ENCODE data around the gene SLC17A2. TPM values are rescaled to one million over a fixed set of nuclear protein-coding genes. Genes with fewer than 3 reads are reported as not detected.

SLC17A2 gene
- total and polyA plus RNA-seq, 2 of the 4 experiments (the other 2 are of a cell fraction) = not detected

GRCh38 chr6:25973923-25974555 lies 43.5 kb upstream of the SLC17A2 start:
- Histone ChIP-seq H4K5ac (ENCODE audit: low read depth, low read length) (no peak overlapping the region), H3K9me3 (ENCODE audit: control insufficient read depth, insufficient read depth, low read length) (no peaks in the 10 kb centered on the region), H3K18ac (ENCODE audit: low read depth, low read length) (no peak overlapping the region), H2BK5ac (ENCODE audit: low read depth, low read length, poor library complexity, severe bottlenecking) (no peak overlapping the region), H2AK5ac (ENCODE audit: low read depth, low read length) (no peak overlapping the region), H3K27me3 (ENCODE audit: control insufficient read depth, insufficient read depth, low read length) (no peaks in the 10 kb centered on the region), H2BK120ac (ENCODE audit: low read depth, low read length) (no peak overlapping the region), H3K56ac (ENCODE audit: extremely low read depth, insufficient read depth, low read length) (no peak overlapping the region), H4K20me1 (ENCODE audit: insufficient read depth, low read length) (peaks cover 6% of the 10 kb centered on the region; the same call in 1 of the 2 replicates), H3K4ac (ENCODE audit: low read depth, low read length) (no peak overlapping the region), H4K8ac (ENCODE audit: low read depth in 2 of 2, low read length in 2 of 2) (no peak overlapping the region), H3K4me2 (ENCODE audit: low read depth, low read length) (no peak overlapping the region), H2AK9ac (replicated peaks; ENCODE audit: low read depth, low read length, poor library complexity) (no peak overlapping the region), H2BK15ac (ENCODE audit: low read depth, low read length) (no peak overlapping the region), H3K79me1 (ENCODE audit: low read depth in 1 of 2, low read length in 2 of 2) (peaks cover 25 to 27% of the 10 kb centered on the region in 2 experiments), H2BK20ac (ENCODE audit: low read depth, low read length) (no peak overlapping the region), H3K23ac (ENCODE audit: low read depth, low read length) (no peak overlapping the region), H3K9ac (ENCODE audit: low read depth, low read length) (no peak overlapping the region), H4K91ac (ENCODE audit: insufficient read depth, low read depth, low read length) (no peak overlapping the region), H3K4me3 (ENCODE audit: insufficient read depth, low read depth, low read length) (no peak overlapping the region), H3K27ac (ENCODE audit: insufficient read depth, low read length) (no peak overlapping the region), H3K14ac (replicated peaks; ENCODE audit: low read depth, low read length) (no peak overlapping the region), H3K9me1 (ENCODE audit: insufficient read depth, low read length) (peaks cover 12% of the 10 kb centered on the region), H2AFZ (replicated peaks; ENCODE audit: low read length, poor library complexity) (no peak overlapping the region), H3K36me3 (ENCODE audit: control insufficient read depth, insufficient read depth, low read length) (peaks cover 50% of the 10 kb centered on the region), H3K4me1 (ENCODE audit: control insufficient read depth, insufficient read depth, low read length) (peaks cover 10% of the 10 kb centered on the region)
- intact Hi-C loops (cut with micrococcal nuclease) (no loop called here), dilution Hi-C loops (cut with HindIII; ENCODE audit: low sequenced_read_pairs, unreplicated experiment) (no loop called here), in situ Hi-C loops (cut with MboI; ENCODE audit: low sequenced_read_pairs) (no loop called here)
- no peak for TF ChIP-seq MXI1 (IDR thresholded peaks at IDR 0.05; ENCODE audit: borderline replicate concordance, low read depth, low read length)
- BruUV-seq (replicated peaks) = no TSS peak
- ChIA-PET CTCF (interaction anchor here (1.3 kb wide), 1 partner anchor 18 kb away, joined by 8 read pairs; no protein-coding TSS in a partner anchor), POLR2A (ENCODE audit: unreplicated experiment) (no interaction called here)
- DNase-seq (no peak), ATAC-seq (ENCODE audit: low read depth) (no peak)
- WGBS, 2 experiments (ENCODE audit: extremely low coverage in 2 of 2, insufficient read length in 1 of 2) = no CpG with 5 or more reads among the region's 2 CpGs

Data from IMR-90 (cell line).